Urinary bladder (tissue), 4 donors: Measurements from ENCODE around the gene ANAPC15. TPM values are rescaled to one million over a fixed set of nuclear protein-coding genes. Genes with fewer than 3 reads are reported as not detected.

Source experiments
- DNase-seq: peaks from one replicate; pipeline ENCODE4 v3.0.0-alpha.2; 2015; ENCODE audit errors: extremely low spot score
- H3K27ac ChIP-seq: one replicate; pipeline ENCODE4 v1.5.1; 2013; ENCODE audit warnings: low read depth, mild to moderate bottlenecking, moderate library complexity
- H3K36me3 ChIP-seq: one replicate; pipeline ENCODE4 v1.6.1; 2013; ENCODE audit warnings: mild to moderate bottlenecking, moderate library complexity; ENCODE audit not compliant: insufficient read depth
- H3K4me1 ChIP-seq: one replicate; pipeline ENCODE4 v1.6.1; 2013; ENCODE audit warnings: mild to moderate bottlenecking, moderate library complexity; ENCODE audit not compliant: insufficient read depth
- H3K4me3 ChIP-seq: one replicate; pipeline ENCODE4 v1.5.1; 2013; ENCODE audit warnings: low read depth, low read length
- WGBS: extraction: QIAGEN DNeasy Blood & Tissue Kit; methylation state at CpG from one replicate; pipeline ENCODE4 v1.1.7; 2013; 5-methylcytosine and 5-hydroxymethylcytosine counted together
- polyA plus RNA-seq: library from polyadenylated mRNA; stranded (reverse); fragments of 200-250 nt; gene quantifications from one replicate; pipeline ENCODE4 v1.2.3, GENCODE V29; 2013
- total RNA-seq: library from RNA; depleted of rRNA; stranded (reverse); fragments of >200 nt; gene quantifications from one replicate; pipeline ENCODE4 v1.2.3, GENCODE V29; 2014
- donor health status: healthy with polysubstance abuse.
- donor health status: healthy.

The ANAPC15 gene
- total and polyA plus RNA-seq, 2 donors = 7.7 to 54.9 TPM

DNA sequence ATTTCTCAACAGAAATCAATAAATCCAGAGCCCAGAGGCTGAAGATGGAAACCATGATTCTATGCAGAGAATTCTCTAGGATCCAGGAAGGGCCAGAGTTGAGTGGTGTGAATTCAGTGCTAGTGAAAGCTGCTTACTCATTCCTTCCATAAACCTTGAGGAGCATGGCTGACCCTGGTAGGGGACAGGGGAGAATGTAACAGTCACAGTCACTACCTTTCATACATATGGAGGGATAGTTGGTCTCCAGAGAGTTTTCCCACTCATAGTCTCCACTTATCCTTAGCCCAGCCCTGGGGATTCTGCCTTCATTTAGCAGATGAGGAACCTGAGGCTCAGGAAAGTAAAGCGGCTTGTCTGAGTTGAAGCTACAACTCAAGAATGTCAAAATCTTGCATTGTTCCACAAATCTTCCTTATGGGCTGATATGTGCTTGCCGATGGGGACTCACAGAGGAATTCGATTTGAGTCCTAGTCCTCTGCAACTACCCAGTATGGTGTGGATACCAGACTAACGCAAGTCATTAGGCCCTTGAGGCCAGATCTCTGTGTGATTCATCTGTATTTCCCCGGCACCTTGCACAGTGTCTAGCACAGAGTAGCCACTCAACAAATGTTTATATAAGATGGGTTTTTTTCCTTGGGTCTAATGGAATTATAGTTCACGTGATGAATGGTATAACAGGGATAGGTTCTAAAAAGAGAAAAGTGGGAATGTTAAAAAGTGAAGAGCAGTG, 3.7 kb upstream of the ANAPC15 start:
- Histone ChIP-seq H3K27ac (no peak overlapping the region), H3K4me3 (no peak overlapping the region), H3K36me3 (no peaks in the 10 kb centered on the region), H3K4me1 (no peaks in the 10 kb centered on the region)
- WGBS = 90% methylated on average over 6 of the region's 6 CpGs
- DNase-seq = no peak

DNA sequence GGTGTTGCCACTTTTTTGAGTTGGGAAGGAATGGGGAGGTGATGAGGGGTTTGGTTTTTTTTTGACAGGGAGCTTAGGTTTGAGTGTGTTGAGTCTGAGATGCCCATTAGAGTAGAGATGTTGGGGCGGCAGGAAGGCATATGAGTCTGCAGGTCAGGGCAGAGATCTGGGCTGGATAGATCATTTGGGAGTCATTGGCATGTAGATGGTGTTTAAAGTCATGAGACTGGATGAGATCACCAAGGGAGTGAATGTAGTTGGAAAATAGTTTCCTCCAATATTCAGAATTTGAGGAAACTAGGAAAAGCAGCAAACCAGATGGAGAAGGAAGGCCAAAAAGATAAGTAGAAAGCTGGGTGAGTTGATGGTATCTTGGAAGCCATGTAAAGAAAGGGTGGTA, 2.1 kb upstream of the ANAPC15 start:
- Histone ChIP-seq H3K4me3 (no peak overlapping the region), H3K27ac (no peak overlapping the region), H3K36me3 (no peaks in the 10 kb centered on the region), H3K4me1 (no peaks in the 10 kb centered on the region)
- DNase-seq = no peak
- WGBS = 98% methylated on average over 1 of the region's 1 CpG

DNA sequence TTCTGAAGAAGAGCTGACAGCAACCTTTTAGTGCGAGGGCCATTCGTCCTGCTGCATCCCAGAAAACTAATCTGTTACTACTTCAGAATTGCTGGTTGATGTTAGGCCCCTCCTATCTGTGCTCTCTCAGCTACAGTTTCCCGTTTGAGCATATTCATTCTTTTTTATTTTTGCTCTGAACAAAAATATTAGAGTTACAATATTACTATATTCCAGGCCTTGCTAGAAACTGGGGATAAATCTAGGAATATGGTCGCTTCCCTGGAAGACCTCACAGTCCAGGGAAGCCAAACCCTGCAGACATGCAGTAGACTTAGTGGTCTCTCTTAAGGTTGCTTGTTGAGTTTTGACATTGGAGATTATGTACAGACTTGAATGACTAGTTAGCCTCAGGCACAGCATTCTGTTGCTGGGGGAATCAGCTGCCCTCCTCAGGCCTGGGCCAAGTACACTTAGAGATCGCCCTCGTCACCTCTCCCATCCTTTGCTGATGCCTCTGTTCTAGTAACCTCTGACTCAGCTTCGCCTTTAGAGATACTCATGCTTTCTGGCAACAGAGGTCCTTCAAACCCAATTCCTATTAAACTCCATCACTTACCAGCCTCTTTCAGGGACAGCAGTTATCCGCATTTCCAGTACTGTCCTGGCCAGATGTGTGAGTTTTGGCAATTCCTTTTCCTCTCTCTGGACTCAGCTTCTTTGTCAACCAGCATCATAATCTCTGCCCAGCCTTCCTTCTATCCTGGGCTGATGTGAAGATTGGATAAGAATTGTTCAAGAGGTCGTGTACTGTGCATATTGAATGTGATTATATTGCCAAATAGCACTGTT, 698 bp upstream of the ANAPC15 start:
- peak overlapping the region; percentile 46 for H3K4me3 ChIP-seq
- 60% methylated on average over 9 of the region's 9 CpGs for WGBS
- H3K36me3 ChIP-seq = no peaks in the 10 kb centered on the region
- no peaks in the 10 kb centered on the region for H3K4me1 ChIP-seq
- no peak for DNase-seq
- H3K27ac ChIP-seq = peak overlapping the region; percentile 82

DNA sequence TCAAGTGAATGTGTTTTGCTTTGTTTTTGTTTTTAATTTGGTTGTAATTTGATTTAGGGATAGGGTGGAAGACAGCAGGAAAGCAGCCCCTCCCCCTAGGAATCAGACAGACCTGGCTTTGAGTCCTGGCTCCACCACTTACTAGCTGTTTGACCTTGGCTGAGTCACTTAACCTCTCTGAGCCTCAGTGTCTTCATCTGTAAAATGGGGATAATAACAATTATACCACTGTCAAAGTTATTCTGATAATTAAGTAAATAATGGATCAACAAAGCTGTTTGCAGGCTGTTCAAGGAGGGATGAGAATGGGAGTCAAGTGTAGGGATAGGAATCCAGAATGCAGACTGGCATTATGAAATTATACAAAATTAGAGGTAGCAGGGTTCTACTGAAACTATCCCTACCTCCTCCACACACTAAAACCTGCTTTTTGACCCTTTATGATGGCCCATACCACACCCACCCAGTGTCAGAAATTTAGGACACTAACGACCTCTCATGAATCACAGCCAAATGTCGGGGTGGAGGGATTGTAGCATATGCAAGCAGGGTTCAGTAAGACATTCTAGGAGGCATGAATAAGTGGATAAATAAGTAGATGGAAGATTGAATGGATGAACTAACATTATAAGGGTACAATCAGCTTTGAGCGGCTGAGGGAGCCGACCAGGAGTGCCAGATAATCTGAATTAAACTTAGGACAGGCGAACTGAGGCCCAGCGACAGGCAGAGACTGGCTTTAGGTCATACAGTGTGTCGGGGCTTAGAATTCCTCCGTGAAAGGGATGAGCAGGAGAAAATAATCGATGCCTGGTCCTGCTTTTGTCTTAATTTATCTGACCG, 974 bp downstream of the ANAPC15 start:
- H3K4me1 ChIP-seq = no peaks in the 10 kb centered on the region
- peak overlapping the region; percentile 37 for H3K4me3 ChIP-seq
- WGBS = 1% methylated on average over 10 of the region's 10 CpGs
- peak overlapping the region; percentile 91 for H3K27ac ChIP-seq
- H3K36me3 ChIP-seq = no peaks in the 10 kb centered on the region
- no peak for DNase-seq

DNA sequence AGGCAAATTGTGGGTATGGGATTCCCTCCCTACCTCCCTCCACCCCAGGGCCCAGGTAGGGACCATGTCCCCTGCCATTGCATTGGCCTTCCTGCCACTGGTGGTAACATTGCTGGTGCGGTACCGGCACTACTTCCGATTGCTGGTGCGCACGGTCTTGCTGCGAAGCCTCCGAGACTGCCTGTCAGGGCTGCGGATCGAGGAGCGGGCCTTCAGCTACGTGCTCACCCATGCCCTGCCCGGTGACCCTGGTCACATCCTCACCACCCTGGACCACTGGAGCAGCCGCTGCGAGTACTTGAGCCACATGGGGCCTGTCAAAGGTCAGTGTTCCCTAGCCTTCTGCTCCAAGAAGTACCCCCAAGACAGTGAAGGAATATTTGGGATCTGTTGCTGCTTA, 6.6 kb downstream of the ANAPC15 start, which contains the start of gene TOMT:
Gene TOMT, plus strand, starts transcription at position 37 of the 400 bp plus-strand sequence. Its CDS starts 28 bp downstream, at position 65.
- no peak for DNase-seq
- Histone ChIP-seq H3K36me3 (no peaks in the 10 kb centered on the region), H3K4me3 (no peak within 1 kb of the TSS), H3K4me1 (no peaks in the 10 kb centered on the region), H3K27ac (no peak within 1 kb of the TSS)
- 96% methylated on average over 14 of the region's 14 CpGs for WGBS

DNA sequence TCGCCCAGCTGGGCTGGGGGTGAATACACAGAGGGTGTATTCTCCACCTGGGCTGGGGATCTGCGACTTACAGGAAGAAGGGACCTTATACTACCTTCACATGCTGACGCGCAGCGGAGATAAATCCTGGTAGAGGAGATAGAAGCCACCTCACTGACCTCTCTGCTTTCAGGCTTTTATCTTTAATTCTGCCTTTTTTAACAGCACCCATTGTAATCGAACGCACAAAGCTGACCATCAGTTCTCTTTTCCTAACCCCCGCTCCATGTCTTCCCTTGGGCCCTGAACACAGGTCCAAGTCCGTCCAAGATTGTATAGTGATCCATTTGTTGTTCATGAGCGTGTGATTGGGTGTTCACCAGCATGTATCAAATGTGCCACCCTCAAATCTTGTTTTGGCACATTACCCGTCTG, 8.7 kb downstream of the ANAPC15 start:
- WGBS = 79% methylated on average over 11 of the region's 11 CpGs
- no peaks in the 10 kb centered on the region for H3K36me3 ChIP-seq

DNA sequence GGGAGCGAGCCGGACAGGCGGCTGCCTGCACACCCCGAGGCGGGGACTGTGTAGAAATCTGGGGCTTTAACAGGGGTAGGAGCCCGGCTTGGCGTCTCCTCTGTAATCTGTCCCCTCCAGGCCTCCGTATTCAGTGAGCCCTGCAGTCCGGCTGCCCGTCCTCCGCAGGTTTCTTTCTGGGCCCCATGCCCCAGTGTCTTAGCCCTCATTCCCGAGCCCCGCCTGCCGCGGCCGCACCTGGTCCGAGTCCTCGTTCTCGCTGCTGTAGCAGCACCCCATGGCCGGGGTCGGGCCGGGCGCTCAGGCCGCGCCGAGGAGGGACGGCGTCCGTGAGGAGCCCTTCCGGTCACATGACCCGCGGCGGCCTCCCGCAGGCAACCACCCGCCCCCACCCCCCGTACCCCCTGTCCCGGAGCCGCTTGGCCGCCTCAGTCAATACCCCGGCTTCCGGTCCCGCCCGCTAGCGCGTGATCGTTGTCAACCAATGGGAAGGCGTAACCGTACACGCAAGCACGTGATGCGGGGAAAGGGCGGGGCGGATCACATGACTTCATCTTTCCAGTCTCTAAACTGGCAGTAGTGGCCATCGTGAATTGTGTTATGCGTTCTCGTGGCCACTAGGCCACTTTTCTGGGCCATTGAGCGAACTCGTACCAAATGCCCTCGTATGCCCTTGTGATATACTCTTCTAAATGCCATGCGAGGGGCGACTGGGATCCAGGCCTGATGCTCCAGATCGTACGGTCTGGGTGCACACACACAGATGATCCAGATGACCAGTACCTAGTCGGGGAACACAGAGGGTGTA, 9.3 kb downstream of the ANAPC15 start, which contains the start of gene LAMTOR1:
Gene LAMTOR1, minus strand, starts transcription at position 352 of the 808 bp plus-strand sequence. Its CDS starts 73 bp downstream, at position 279.
- Histone ChIP-seq H3K36me3 (no peaks in the 10 kb centered on the region), H3K4me3 (peak within 1 kb of the TSS; percentile 78), H3K4me1 (no peaks in the 10 kb centered on the region), H3K27ac (peak within 1 kb of the TSS; percentile 90)
- peak; percentile 98 for DNase-seq
- 2% methylated on average over 64 of the region's 64 CpGs for WGBS

More for the DNA sequence above, 8.7 kb downstream of the ANAPC15 start:
- no peaks in the 10 kb centered on the region for H3K4me1 ChIP-seq
- H3K27ac ChIP-seq = peak overlapping the region; percentile 83
- DNase-seq = no peak
- no peak overlapping the region for H3K4me3 ChIP-seq

DNA sequence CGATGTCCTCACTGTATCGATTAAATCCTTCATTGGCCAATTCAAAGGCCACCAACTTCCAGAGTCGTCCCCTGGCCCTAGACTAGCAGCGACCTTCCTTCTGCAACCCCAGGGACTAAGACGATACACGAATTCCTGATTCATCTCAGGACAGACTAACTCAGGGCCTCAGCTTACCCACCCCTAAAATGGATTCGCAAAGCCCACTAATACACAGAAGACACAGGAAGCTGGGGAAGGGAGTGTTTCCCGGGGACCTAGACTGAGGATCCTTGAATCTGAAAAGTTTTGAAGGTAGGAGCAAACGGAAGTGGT, 9.9 kb downstream of the ANAPC15 start:
- H3K4me1 ChIP-seq = no peaks in the 10 kb centered on the region
- 3% methylated on average over 9 of the region's 9 CpGs for WGBS
- peak overlapping the region; percentile 90 for H3K27ac ChIP-seq
- DNase-seq = no peak
- no peaks in the 10 kb centered on the region for H3K36me3 ChIP-seq
- peak overlapping the region; percentile 78 for H3K4me3 ChIP-seq

DNA sequence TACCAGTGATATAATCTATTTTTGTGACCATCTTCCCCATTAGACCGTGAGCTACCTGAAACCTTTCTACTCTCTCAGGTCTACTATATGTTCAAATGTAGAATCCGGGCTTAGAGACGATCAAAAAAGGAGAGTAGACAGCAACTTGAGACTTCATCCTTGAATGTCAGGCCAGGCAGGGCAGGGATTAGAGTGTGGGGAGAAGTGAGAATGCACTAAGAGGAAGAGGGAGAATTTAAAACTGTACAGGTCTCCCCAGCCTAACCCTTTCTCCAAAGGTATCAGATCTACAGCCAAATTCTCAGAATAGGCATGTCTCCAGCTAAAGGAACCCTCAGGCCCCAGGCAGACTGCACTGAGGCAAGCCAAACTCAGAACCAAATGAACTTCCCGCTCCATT, 10.3 kb downstream of the ANAPC15 start:
- WGBS = 50% methylated on average over 4 of the region's 4 CpGs
- H3K4me1 ChIP-seq = no peaks in the 10 kb centered on the region
- H3K4me3 ChIP-seq = peak overlapping the region; percentile 78
- H3K27ac ChIP-seq = peak overlapping the region; percentile 15
- DNase-seq = no peak
- no peaks in the 10 kb centered on the region for H3K36me3 ChIP-seq

DNA sequence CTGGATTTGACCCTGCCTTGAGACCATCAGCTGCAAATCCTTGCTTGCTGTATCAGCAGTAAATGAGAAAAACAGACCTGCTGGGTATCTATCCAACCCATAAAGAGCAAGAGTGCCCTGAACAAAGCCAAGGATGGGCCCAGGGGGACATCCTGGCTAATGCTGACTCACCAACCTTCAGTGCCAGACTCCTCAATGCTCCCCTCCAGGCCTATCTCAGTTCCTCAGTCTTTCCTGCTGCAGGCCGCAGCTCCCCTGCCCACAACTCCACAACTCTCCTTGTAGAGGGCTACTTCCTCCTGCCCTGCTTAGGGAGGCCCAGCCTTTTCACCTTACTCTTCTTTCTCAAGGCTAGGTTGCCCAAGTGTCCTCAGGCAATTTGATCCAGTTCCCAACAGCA, 12.0 kb downstream of the ANAPC15 start:
- H3K27ac ChIP-seq = no peak overlapping the region
- no peak overlapping the region for H3K4me3 ChIP-seq
- peaks cover 2% of the 10 kb centered on the region for H3K36me3 ChIP-seq
- no peak for DNase-seq
- H3K4me1 ChIP-seq = no peaks in the 10 kb centered on the region
- WGBS = 89% methylated on average over 1 of the region's 1 CpG

DNA sequence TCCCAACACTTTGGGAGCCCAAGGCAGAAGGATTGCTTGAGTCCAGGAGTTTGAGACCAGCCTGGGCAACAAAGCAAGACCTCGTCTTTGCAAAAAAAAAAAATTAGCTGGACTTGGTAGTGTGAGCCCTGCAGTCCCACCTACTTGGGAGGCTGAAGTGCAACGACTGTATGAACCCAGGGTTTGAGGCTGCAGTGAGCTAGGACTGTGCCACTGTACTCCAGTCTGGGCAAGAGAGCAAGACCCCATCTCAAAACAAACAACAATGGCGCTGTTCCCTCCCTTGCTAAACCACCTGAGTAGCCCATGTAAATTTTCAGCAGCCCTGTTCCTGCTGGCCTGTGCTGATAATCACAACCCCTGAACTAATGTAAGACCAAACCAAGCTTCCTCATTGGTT, 12.5 kb downstream of the ANAPC15 start:
- Histone ChIP-seq H3K4me1 (no peaks in the 10 kb centered on the region), H3K36me3 (peaks cover 2% of the 10 kb centered on the region)

DNA sequence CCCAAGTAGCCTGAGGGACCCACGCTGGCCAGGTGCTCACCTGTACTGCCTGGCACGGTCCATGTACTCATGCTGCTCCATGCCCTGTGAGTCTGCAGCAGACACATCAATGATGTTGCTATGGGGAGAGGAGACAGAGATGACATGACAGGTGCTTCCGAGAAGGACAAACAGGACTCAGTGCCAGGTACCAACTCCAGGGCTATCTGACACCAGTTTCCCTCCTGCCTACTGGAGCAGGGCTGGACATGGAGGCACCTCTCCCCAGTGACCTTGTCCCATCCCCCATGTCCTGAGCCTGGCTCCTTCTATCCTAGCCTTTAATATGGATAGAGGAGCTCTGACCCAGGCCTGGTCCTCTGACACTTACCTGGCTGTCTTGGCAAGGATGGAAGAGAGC, 13.8 kb downstream of the ANAPC15 start:
- DNase-seq = no peak
- Histone ChIP-seq H3K4me3 (no peak overlapping the region), H3K27ac (no peak overlapping the region), H3K4me1 (no peaks in the 10 kb centered on the region), H3K36me3 (peaks cover 2% of the 10 kb centered on the region)
- WGBS = 93% methylated on average over 3 of the region's 3 CpGs

More for the DNA sequence above, 12.5 kb downstream of the ANAPC15 start:
- no peak for DNase-seq
- Histone ChIP-seq H3K4me3 (no peak overlapping the region), H3K27ac (no peak overlapping the region)
- WGBS = 85% methylated on average over 3 of the region's 3 CpGs

DNA sequence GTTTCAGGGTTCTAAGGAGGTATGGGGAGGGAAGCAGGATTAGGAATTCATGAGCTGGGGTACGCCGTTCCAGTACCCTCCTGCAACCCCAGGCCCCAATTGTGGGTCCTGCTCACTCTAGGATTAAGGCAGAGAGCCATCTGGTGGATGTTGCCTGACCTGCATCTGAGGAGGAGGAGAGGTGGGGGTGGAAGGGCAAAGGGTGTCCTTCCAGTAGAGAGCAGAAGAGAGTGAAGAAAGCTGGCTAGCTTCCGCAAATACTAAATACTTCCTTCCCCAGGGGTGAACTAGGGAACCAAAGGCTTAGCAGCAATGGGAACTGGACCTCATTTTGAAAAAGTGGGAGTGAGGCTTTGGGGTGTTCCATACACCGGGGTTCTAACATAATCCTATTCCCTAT, 21.2 kb downstream of the ANAPC15 start:
- WGBS = 31% methylated on average over 4 of the region's 4 CpGs
- Histone ChIP-seq H3K27ac (no peak overlapping the region), H3K4me1 (no peaks in the 10 kb centered on the region), H3K4me3 (no peak overlapping the region), H3K36me3 (no peaks in the 10 kb centered on the region)
- DNase-seq = no peak
